HEK293 (cell line): Measurements from ENCODE around the gene UCN2.

ENCODE experiments used
- CTCF ChIA-PET: fragments of 350-600 bp; formaldehyde crosslinking; extraction: SDS; loops from one replicate; lab custom pipeline; 2021; ENCODE audit warnings: antibody characterized with exemption; lab: Yijun Ruan, JAX
- POLR2A ChIA-PET: fragments of 300-600 bp; formaldehyde crosslinking; extraction: SDS; loops from one replicate; lab custom pipeline; 2020; ENCODE audit warnings: antibody characterized with exemption, inconsistent platforms; lab: Yijun Ruan, JAX
- H3K27ac ChIP-seq: fragments of 200-500 bp; sonication (Bioruptor generic); 2 replicates; pipeline ENCODE4 v1.5.1; 2014; ENCODE audit warnings: low read depth, low read length, control low read depth, inconsistent platforms; ENCODE audit errors: extremely low read depth
- H3K36me3 ChIP-seq, 2 experiments: fragments of 200-500 bp in 1 of 2; sonication (Bioruptor generic) in 1 of 2; 1 replicate in 1 of 2; 2 replicates in 1 of 2; pipeline ENCODE4 v1.5.1; 2014 to 2017; ENCODE audit warnings: inconsistent platforms in 2 of 2, low read length in 2 of 2; ENCODE audit not compliant: control insufficient read depth in 2 of 2, insufficient read depth in 1 of 2
- H3K4me1 ChIP-seq: fragments of 200-500 bp; sonication (Bioruptor generic); 2 replicates; pipeline ENCODE4 v1.5.1; 2014; ENCODE audit warnings: mild to moderate bottlenecking, low read length, inconsistent platforms; ENCODE audit not compliant: control insufficient read depth, insufficient read depth
- H3K4me3 ChIP-seq: 2 replicates; pipeline ENCODE4 v1.5.1; 2011; ENCODE audit warnings: low read depth, mild to moderate bottlenecking, control low read depth, low read length, moderate library complexity
- H3K9me3 ChIP-seq: fragments of 200-500 bp; sonication (Bioruptor generic); 2 replicates; pipeline ENCODE4 v1.5.1; 2014; ENCODE audit warnings: low read depth, low read length, inconsistent platforms; ENCODE audit not compliant: control insufficient read depth, insufficient read depth
- EGR2 ChIP-seq: fragments of 450-650 bp; formaldehyde crosslinking; IDR thresholded peaks from 2 replicates; pipeline ENCODE4 v1.5.1; 2016; ENCODE audit warnings: low read depth, missing biosample characterization, missing genetic modification characterization
- HOXA7 ChIP-seq: sonication (generic); formaldehyde crosslinking; IDR thresholded peaks from 2 replicates; pipeline ENCODE4 v1.8.1; 2022; ENCODE audit warnings: missing genetic modification reagents, borderline replicate concordance
- KLF7 ChIP-seq: fragments of 450-650 bp; formaldehyde crosslinking; IDR thresholded peaks from 2 replicates; pipeline ENCODE4 v1.5.1; 2016; ENCODE audit warnings: missing biosample characterization, missing genetic modification characterization, borderline replicate concordance
- OVOL3 ChIP-seq: fragments of 450-650 bp; formaldehyde crosslinking; IDR thresholded peaks from 2 replicates; pipeline ENCODE4 v1.5.1; 2016; ENCODE audit warnings: missing biosample characterization, missing genetic modification characterization
- ZNF175 ChIP-seq: fragments of 450-650 bp; formaldehyde crosslinking; IDR thresholded peaks from 2 replicates; pipeline ENCODE4 v1.5.1; 2016; ENCODE audit warnings: missing biosample characterization, missing genetic modification characterization
- ZNF2 ChIP-seq: fragments of 450-650 bp; formaldehyde crosslinking; IDR thresholded peaks from 2 replicates; pipeline ENCODE4 v1.5.1; 2016; ENCODE audit warnings: missing biosample characterization, missing genetic modification characterization
- ZNF211 ChIP-seq: fragments of 450-650 bp; formaldehyde crosslinking; IDR thresholded peaks from 2 replicates; pipeline ENCODE4 v1.5.1; 2016; ENCODE audit warnings: low read depth, missing biosample characterization, missing genetic modification characterization
- ZNF394 ChIP-seq: fragments of 450-650 bp; formaldehyde crosslinking; IDR thresholded peaks from 2 replicates; pipeline ENCODE4 v1.5.1; 2016; ENCODE audit warnings: missing biosample characterization, missing genetic modification characterization, mild to moderate bottlenecking, moderate library complexity, borderline replicate concordance
- ZNF561 ChIP-seq: fragments of 450-650 bp; IDR thresholded peaks from 2 replicates; pipeline ENCODE4 v1.5.1; 2018; ENCODE audit warnings: missing biosample characterization, missing genetic modification characterization, borderline replicate concordance
- ZNF621 ChIP-seq: fragments of 450-650 bp; formaldehyde crosslinking; IDR thresholded peaks from 2 replicates; pipeline ENCODE4 v1.5.1; 2017; ENCODE audit warnings: missing biosample characterization, missing genetic modification characterization
- ZNF707 ChIP-seq: fragments of 450-650 bp; formaldehyde crosslinking; IDR thresholded peaks from 2 replicates; pipeline ENCODE4 v1.5.1; 2016; ENCODE audit warnings: missing biosample characterization, missing genetic modification characterization
- ZNF785 ChIP-seq: fragments of 450-650 bp; formaldehyde crosslinking; IDR thresholded peaks from 2 replicates; pipeline ENCODE4 v1.5.1; 2016; ENCODE audit warnings: missing biosample characterization, missing genetic modification characterization
- TF ChIP-seq, protein P1 (sequence below): fragments of 450-650 bp; formaldehyde crosslinking; IDR thresholded peaks from 2 replicates; pipeline ENCODE4 v1.5.1; 2017; ENCODE audit warnings: missing biosample characterization, missing genetic modification characterization
- TF ChIP-seq, protein P2 (sequence below): fragments of 450-650 bp; formaldehyde crosslinking; IDR thresholded peaks from 2 replicates; pipeline ENCODE4 v1.5.1; 2016; ENCODE audit warnings: missing biosample characterization, missing genetic modification characterization
- TF ChIP-seq, protein P3 (sequence below): fragments of 450-650 bp; formaldehyde crosslinking; conservative IDR thresholded peaks from 2 replicates; pipeline ENCODE4 v1.5.1; 2016; ENCODE audit warnings: low read depth, missing biosample characterization, missing genetic modification characterization
- TF ChIP-seq, protein P4 (sequence below): fragments of 450-650 bp; formaldehyde crosslinking; IDR thresholded peaks from 2 replicates; pipeline ENCODE4 v1.5.1; 2017; ENCODE audit warnings: missing biosample characterization, mild to moderate bottlenecking, missing genetic modification characterization, moderate library complexity

The UCN2 gene

DNA sequence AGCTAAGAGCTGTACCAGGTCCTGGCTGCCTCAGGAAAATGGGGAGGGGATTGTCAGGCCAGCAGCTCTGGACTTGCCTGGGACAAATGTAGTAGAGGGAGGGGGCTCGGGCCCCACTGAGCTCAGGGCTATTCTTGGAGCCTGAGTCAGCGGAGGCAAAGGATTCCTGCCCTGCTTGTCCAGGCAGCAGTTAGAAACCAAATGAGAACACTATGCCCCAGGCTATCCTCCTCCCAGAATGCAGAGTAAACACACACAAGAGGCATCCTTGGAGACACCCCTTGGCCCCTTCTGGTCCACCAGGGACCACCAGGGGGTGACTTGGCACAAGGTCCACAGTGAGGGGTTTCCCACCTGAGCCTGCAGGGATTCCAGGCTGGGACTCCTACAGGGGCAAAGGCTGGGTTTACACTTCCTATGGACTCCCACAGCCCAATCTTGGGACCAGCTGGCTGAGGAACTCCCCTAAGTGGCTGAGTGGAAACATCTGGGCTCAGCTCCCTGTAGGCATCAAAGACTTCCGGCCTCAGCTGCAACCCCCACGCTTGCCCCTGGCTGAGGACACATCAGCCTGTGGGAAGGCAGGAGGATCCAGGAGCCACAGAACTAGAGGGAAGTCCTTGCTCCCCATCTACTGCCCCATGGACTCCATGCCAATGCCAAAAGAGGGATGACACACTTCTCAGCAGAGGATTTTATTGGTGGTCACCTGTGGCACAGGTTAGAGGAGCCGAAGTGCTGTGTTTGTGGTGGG lies 34.9 kb upstream of the UCN2 start (continued):
- TF ChIP-seq ZNF2 (no peak), ZNF211 (no peak), ZNF394 (tag by site-specific recombination) (peak; percentile 51; the same call in 1 of the 2 replicates), ZNF785 (no peak), EGR2 (tag by site-specific recombination) (peak; percentile 50; the same call in 1 of the 2 replicates)
- TF ChIP-seq, protein P1, sequence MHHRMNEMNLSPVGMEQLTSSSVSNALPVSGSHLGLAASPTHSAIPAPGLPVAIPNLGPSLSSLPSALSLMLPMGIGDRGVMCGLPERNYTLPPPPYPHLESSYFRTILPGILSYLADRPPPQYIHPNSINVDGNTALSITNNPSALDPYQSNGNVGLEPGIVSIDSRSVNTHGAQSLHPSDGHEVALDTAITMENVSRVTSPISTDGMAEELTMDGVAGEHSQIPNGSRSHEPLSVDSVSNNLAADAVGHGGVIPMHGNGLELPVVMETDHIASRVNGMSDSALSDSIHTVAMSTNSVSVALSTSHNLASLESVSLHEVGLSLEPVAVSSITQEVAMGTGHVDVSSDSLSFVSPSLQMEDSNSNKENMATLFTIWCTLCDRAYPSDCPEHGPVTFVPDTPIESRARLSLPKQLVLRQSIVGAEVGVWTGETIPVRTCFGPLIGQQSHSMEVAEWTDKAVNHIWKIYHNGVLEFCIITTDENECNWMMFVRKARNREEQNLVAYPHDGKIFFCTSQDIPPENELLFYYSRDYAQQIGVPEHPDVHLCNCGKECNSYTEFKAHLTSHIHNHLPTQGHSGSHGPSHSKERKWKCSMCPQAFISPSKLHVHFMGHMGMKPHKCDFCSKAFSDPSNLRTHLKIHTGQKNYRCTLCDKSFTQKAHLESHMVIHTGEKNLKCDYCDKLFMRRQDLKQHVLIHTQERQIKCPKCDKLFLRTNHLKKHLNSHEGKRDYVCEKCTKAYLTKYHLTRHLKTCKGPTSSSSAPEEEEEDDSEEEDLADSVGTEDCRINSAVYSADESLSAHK, result no peak
- TF ChIP-seq, protein P2, sequence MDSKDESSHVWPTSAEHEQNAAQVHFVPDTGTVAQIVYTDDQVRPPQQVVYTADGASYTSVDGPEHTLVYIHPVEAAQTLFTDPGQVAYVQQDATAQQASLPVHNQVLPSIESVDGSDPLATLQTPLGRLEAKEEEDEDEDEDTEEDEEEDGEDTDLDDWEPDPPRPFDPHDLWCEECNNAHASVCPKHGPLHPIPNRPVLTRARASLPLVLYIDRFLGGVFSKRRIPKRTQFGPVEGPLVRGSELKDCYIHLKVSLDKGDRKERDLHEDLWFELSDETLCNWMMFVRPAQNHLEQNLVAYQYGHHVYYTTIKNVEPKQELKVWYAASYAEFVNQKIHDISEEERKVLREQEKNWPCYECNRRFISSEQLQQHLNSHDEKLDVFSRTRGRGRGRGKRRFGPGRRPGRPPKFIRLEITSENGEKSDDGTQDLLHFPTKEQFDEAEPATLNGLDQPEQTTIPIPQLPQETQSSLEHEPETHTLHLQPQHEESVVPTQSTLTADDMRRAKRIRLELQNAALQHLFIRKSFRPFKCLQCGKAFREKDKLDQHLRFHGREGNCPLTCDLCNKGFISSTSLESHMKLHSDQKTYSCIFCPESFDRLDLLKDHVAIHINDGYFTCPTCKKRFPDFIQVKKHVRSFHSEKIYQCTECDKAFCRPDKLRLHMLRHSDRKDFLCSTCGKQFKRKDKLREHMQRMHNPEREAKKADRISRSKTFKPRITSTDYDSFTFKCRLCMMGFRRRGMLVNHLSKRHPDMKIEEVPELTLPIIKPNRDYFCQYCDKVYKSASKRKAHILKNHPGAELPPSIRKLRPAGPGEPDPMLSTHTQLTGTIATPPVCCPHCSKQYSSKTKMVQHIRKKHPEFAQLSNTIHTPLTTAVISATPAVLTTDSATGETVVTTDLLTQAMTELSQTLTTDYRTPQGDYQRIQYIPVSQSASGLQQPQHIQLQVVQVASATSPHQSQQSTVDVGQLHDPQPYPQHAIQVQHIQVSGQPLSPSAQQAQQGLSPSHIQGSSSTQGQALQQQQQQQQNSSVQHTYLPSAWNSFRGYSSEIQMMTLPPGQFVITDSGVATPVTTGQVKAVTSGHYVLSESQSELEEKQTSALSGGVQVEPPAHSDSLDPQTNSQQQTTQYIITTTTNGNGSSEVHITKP, result peak; percentile 82

DNA sequence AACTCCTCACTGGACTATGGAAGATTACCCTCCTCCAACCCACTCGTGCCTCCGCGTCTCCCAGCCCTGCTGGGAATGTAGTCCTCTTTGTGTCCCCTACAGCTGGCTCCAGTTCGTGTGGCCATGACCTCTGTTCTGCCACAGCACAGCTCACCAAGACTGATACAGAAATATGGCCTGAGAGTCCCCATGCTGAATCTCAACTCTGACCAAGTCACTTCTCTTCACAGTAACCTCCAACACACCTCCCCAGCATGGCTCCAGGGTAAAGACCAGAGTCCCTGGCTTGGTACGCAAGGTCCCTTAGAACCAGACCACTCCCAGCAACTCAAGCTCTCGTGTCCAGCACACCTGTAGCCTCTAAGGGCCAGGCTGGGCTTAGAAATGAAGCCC lies 33.8 kb upstream of the UCN2 start:
- POLR2A ChIA-PET, result interaction anchor here (0.8 to 2.3 kb wide), 2 partner anchors 38 to 60 kb away, joined by 3 to 8 read pairs; partner anchors contain the start of gene SLC26A6
- Histone ChIP-seq H3K27ac (no peak overlapping the region), H3K4me1 (no peaks in the 10 kb centered on the region; the same call in 1 of the 2 replicates)

DNA sequence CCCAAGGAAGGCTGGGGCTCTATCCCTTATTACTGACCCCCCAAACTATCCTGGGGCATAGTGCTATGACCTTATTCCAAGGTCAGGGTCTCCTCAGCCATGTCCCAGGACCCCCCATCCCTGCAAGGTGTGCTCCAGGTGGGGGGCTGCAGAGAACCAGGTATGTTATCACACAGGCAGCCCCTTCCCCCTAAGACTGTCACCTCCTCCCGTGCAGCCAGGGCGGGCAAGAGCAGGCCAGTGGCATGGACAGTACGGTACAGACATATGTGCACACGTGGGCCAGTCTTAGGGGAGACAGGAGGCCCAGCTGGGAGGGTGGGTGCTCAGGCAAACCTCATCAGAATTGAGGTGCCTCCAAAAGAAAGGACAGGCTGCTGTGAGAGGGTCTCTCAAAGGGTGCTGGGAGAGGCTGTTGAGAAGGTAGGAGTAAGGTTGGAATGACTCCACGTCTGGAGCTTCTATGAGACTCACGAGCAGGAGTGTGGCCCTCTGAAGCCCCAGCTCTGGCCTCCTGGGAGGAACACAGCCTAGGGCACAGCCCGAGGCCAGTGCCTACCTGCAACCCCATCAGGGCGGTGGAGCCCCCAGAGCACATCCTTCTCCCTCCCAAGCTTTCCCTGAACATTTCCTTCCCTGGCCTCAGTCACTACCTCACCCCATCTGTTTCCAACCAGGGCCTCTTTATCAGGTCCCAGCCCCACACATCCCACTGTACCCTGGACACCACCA lies 33.3 kb upstream of the UCN2 start:
- ChIA-PET POLR2A (interaction anchor here (2.3 kb wide), 1 partner anchor 38 kb away, joined by 8 read pairs; the partner anchor contains the start of gene SLC26A6), CTCF (interaction anchor here (0.5 to 0.7 kb wide), 3 partner anchors 18 to 355 kb away, joined by 3 read pairs; no protein-coding TSS in a partner anchor)
- H3K4me1 ChIP-seq, result no peaks in the 10 kb centered on the region; the same call in 1 of the 2 replicates
- H3K4me3 ChIP-seq, result no peak overlapping the region
- H3K27ac ChIP-seq, result no peak overlapping the region
- H3K36me3 ChIP-seq, result peaks cover 0 to 52% of the 10 kb centered on the region in 2 experiments; a peak in 2 of 3 replicates
- no peaks in the 10 kb centered on the region for H3K9me3 ChIP-seq
- TF ChIP-seq HOXA7 (no peak), ZNF707 (tag by site-specific recombination) (no peak), ZNF175 (no peak), ZNF561 (tag by site-specific recombination) (no peak)
- TF ChIP-seq, protein P3, sequence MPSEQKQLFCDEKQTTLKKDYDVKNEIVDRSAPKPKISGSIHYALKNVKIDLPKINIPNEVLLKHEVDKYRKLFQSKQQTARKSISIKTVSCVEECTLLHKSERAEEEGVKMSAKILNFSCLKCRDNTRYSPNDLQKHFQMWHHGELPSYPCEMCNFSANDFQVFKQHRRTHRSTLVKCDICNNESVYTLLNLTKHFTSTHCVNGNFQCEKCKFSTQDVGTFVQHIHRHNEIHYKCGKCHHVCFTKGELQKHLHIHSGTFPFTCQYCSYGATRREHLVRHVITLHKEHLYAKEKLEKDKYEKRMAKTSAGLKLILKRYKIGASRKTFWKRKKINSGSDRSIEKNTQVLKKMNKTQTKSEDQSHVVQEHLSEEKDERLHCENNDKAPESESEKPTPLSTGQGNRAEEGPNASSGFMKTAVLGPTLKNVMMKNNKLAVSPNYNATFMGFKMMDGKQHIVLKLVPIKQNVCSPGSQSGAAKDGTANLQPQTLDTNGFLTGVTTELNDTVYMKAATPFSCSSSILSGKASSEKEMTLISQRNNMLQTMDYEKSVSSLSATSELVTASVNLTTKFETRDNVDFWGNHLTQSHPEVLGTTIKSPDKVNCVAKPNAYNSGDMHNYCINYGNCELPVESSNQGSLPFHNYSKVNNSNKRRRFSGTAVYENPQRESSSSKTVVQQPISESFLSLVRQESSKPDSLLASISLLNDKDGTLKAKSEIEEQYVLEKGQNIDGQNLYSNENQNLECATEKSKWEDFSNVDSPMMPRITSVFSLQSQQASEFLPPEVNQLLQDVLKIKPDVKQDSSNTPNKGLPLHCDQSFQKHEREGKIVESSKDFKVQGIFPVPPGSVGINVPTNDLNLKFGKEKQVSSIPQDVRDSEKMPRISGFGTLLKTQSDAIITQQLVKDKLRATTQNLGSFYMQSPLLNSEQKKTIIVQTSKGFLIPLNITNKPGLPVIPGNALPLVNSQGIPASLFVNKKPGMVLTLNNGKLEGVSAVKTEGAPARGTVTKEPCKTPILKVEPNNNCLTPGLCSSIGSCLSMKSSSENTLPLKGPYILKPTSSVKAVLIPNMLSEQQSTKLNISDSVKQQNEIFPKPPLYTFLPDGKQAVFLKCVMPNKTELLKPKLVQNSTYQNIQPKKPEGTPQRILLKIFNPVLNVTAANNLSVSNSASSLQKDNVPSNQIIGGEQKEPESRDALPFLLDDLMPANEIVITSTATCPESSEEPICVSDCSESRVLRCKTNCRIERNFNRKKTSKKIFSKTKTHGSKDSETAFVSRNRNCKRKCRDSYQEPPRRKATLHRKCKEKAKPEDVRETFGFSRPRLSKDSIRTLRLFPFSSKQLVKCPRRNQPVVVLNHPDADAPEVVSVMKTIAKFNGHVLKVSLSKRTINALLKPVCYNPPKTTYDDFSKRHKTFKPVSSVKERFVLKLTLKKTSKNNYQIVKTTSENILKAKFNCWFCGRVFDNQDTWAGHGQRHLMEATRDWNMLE (tag by site-specific recombination), result no peak

More for the DNA sequence above, 33.8 kb upstream of the UCN2 start:
- Histone ChIP-seq H3K4me3 (no peak overlapping the region), H3K9me3 (no peaks in the 10 kb centered on the region), H3K36me3 (peaks cover 0 to 56% of the 10 kb centered on the region in 2 experiments; a peak in 2 of 3 replicates)
- CTCF ChIA-PET, result interaction anchor here (0.5 to 0.7 kb wide), 2 partner anchors 17 to 354 kb away, joined by 3 read pairs; no protein-coding TSS in a partner anchor
- TF ChIP-seq ZNF621 (tag by site-specific recombination), result no peak
- no peak for TF ChIP-seq KLF7
- TF ChIP-seq, protein P4, sequence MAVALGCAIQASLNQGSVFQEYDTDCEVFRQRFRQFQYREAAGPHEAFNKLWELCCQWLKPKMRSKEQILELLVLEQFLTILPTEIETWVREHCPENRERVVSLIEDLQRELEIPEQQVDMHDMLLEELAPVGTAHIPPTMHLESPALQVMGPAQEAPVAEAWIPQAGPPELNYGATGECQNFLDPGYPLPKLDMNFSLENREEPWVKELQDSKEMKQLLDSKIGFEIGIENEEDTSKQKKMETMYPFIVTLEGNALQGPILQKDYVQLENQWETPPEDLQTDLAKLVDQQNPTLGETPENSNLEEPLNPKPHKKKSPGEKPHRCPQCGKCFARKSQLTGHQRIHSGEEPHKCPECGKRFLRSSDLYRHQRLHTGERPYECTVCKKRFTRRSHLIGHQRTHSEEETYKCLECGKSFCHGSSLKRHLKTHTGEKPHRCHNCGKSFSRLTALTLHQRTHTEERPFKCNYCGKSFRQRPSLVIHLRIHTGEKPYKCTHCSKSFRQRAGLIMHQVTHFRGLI, result no peak
- TF ChIP-seq OVOL3, result no peak
